ENCODE data around the gene NANOS2.

- TF ChIP-seq EZH2 (IDR thresholded peaks at IDR 0.05; ENCODE audit: borderline replicate concordance, low read length) (no peak), CTCF (IDR thresholded peaks at IDR 0.05; ENCODE audit: low read length) (no peak)
Measured at GRCh38 chr19:45873219-45873772, 41.3 kb downstream of the NANOS2 start.

Data from OCI-LY1 (cell line).